A549 (cell line): Measurements from ENCODE around the gene GARIN1A. TPM values are rescaled to one million over a fixed set of nuclear protein-coding genes. Genes with fewer than 3 reads are reported as not detected.
"Not testable (repeated sequence)": the region's sequence is repeated elsewhere in the genome, so short reads cannot be mapped to it uniquely, and the experiment has no call there.

ENCODE experiments used
- ATAC-seq, 2 experiments: fragments of 200-7000 bp in 1 of 2; fragments of >200 bp in 1 of 2; cut with Nextera tagmentation in 1 of 2; cut with Tn5 transposase in 1 of 2; 3 replicates each; pipeline versions ENCODE4 v1.8.0 to v1.9.1; 2018 to 2020; ENCODE audit warnings: mild to moderate bottlenecking in 1 of 2, moderate library complexity in 1 of 2
- CTCF ChIA-PET: fragments of 300-600 bp; sonication (Branson Sonifier 250); formaldehyde crosslinking; extraction: SDS; loops from one replicate; lab custom pipeline; 2021; ENCODE audit warnings: antibody characterized with exemption, inconsistent platforms; lab: Yijun Ruan, JAX
- POLR2A ChIA-PET: fragments of 350-600 bp; formaldehyde crosslinking; extraction: SDS; loops from one replicate; lab custom pipeline; 2021; ENCODE audit warnings: antibody characterized with exemption, inconsistent platforms; lab: Yijun Ruan, JAX
- DNase-seq, 2 experiments: peaks; one replicate each; pipeline versions ENCODE4 v3.0.0 to v3.0.0-alpha.2; 2011 to 2016; ENCODE audit warnings: low read depth in 1 of 2, low spot score in 1 of 2
- FAIRE-seq: peaks from 2 replicates; lab custom pipeline; 2011; peaks lifted over from hg19 to GRCh38; lab: Jason Lieb, UNC
- H3K27ac ChIP-seq, 2 experiments: fragments of >200 bp; sonication (Bioruptor Twin); formaldehyde crosslinking; 3 replicates each; pipeline ENCODE4 v1.5.1; 2016 to 2017
- H3K4me1 ChIP-seq: fragments of >200 bp; sonication (Bioruptor Twin); formaldehyde crosslinking; 3 replicates; pipeline ENCODE4 v1.6.1; 2016
- H3K4me2 ChIP-seq: fragments of >200 bp; sonication (Bioruptor Twin); formaldehyde crosslinking; 3 replicates; pipeline ENCODE4 v1.6.1; 2016
- H3K4me3 ChIP-seq: fragments of >200 bp; sonication (Bioruptor Twin); formaldehyde crosslinking; 3 replicates; pipeline ENCODE4 v1.5.1; 2016
- H3K9me3 ChIP-seq: fragments of >200 bp; sonication (Bioruptor Twin); formaldehyde crosslinking; 3 replicates; pipeline ENCODE4 v1.6.1; 2016
- CBX2 ChIP-seq: fragments of 200-600 bp; sonication (generic); IDR thresholded peaks from 2 replicates; pipeline ENCODE4 v1.6.1; 2016; ENCODE audit warnings: low read depth, mild to moderate bottlenecking, borderline replicate concordance
- E2F6 ChIP-seq: IDR thresholded peaks from 2 replicates; pipeline ENCODE4 v1.6.1; 2012; ENCODE audit warnings: low read depth, borderline replicate concordance
- EHF ChIP-seq: fragments of 250-450 bp; sonication (Bioruptor Pico); IDR thresholded peaks from 2 replicates; pipeline ENCODE4 v1.5.0; 2020; ENCODE audit warnings: mild to moderate bottlenecking
- ELK1 ChIP-seq: fragments of 150-350 bp; IDR thresholded peaks from 2 replicates; pipeline ENCODE4 v1.6.1; 2014; ENCODE audit warnings: low read depth, mild to moderate bottlenecking, low read length
- FOSB ChIP-seq: fragments of 250-450 bp; sonication (Bioruptor Pico); IDR thresholded peaks from 2 replicates; pipeline ENCODE4 v1.5.0; 2020; ENCODE audit warnings: mild to moderate bottlenecking, moderate library complexity
- GATA3 ChIP-seq: IDR thresholded peaks from 2 replicates; pipeline ENCODE4 v1.6.1; 2012; ENCODE audit warnings: borderline replicate concordance
- HOXA7 ChIP-seq: fragments of 250-450 bp; sonication (Bioruptor Pico); IDR thresholded peaks from 2 replicates; pipeline ENCODE4 v1.5.0; 2020; ENCODE audit warnings: mild to moderate bottlenecking, moderate library complexity
- MAX ChIP-seq: IDR thresholded peaks from 2 replicates; pipeline ENCODE4 v1.6.1; 2012
- POLR2AphosphoS2 ChIP-seq: conservative IDR thresholded peaks from 2 replicates; pipeline ENCODE4 v1.6.1; 2012; ENCODE audit warnings: low read length, improper control_type of control experiment, inconsistent platforms
- SMC3 ChIP-seq: fragments of >200 bp; sonication (Bioruptor Twin); formaldehyde crosslinking; IDR thresholded peaks from 3 replicates; pipeline ENCODE4 v1.6.1; 2018; ENCODE audit warnings: inconsistent platforms
- ZNF302 ChIP-seq: fragments of 250-450 bp; sonication (Bioruptor Pico); IDR thresholded peaks from 2 replicates; pipeline ENCODE4 v1.9.0; 2021; ENCODE audit warnings: inconsistent platforms, mild to moderate bottlenecking, moderate library complexity
- ZSCAN20 ChIP-seq: fragments of 250-450 bp; sonication (Bioruptor Pico); IDR thresholded peaks from 2 replicates; pipeline ENCODE4 v1.8.0; 2022; ENCODE audit warnings: mild to moderate bottlenecking, moderate library complexity
- WGBS: methylation state at CpG from one replicate; pipeline ENCODE4 v1.1.6; 2017; ENCODE audit errors: missing lambda C conversion rate; 5-methylcytosine and 5-hydroxymethylcytosine counted together
- polyA plus RNA-seq, 4 experiments: library from polyadenylated mRNA; depleted of rRNA in 3 of 4; stranded (reverse); fragments of >200 nt; fragmentation: RNase III in 1 of 4; extraction: RNeasy Plus Mini Kit Qiagen cat#74134 plus additional on column Dnase treatment in 1 of 4; gene quantifications; 2 replicates in 3 of 4; 3 replicates in 1 of 4; pipeline ENCODE4 v1.2.3, GENCODE V29; 2011 to 2017
- TF ChIP-seq, protein P1 (sequence below): fragments of 450-650 bp; IDR thresholded peaks from 2 replicates; pipeline ENCODE4 v1.6.1; 2014; ENCODE audit warnings: antibody characterized with exemption
- TF ChIP-seq, protein P2 (sequence below): fragments of >200 bp; sonication (Bioruptor Twin); formaldehyde crosslinking; IDR thresholded peaks from 3 replicates; pipeline ENCODE4 v1.6.1; 2016

Gene GARIN1A
- polyA plus RNA-seq, 2 of the 4 experiments (the other 2 are of a cell fraction): 0.30 to 0.37 TPM

GRCh38 chr7:128688492-128688891, 16.4 kb downstream of the GARIN1A start:
- no peaks in the 10 kb centered on the region for H3K4me1 ChIP-seq
- CTCF ChIA-PET: no interaction called here
- ATAC-seq: no peak

GRCh38 chr7:128689161-128689935, 17.3 kb downstream of the GARIN1A start:
- POLR2A ChIA-PET, CTCF ChIA-PET, DNase-seq, H3K4me2 ChIP-seq, H3K4me1 ChIP-seq, H3K9me3 ChIP-seq, FAIRE-seq, ATAC-seq, H3K4me3 ChIP-seq, H3K27ac ChIP-seq: not testable (repeated sequence)
- 86% methylated on average over 6 of the region's 59 CpGs for WGBS

More at GRCh38 chr7:128688492-128688891, 16.4 kb downstream of the GARIN1A start:
- POLR2A ChIA-PET: no interaction called here
- TF ChIP-seq GATA3 (no peak), FOSB (no peak), SMC3 (no peak), HOXA7 (CRISPR knock-in tag) (no peak), CBX2 (no peak), ZNF302 (CRISPR knock-in tag) (no peak), EHF (no peak), POLR2AphosphoS2 (no peak), ZSCAN20 (CRISPR knock-in tag) (no peak)
- TF ChIP-seq, protein P1, sequence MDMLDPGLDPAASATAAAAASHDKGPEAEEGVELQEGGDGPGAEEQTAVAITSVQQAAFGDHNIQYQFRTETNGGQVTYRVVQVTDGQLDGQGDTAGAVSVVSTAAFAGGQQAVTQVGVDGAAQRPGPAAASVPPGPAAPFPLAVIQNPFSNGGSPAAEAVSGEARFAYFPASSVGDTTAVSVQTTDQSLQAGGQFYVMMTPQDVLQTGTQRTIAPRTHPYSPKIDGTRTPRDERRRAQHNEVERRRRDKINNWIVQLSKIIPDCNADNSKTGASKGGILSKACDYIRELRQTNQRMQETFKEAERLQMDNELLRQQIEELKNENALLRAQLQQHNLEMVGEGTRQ: no peak
- TF ChIP-seq, protein P2, sequence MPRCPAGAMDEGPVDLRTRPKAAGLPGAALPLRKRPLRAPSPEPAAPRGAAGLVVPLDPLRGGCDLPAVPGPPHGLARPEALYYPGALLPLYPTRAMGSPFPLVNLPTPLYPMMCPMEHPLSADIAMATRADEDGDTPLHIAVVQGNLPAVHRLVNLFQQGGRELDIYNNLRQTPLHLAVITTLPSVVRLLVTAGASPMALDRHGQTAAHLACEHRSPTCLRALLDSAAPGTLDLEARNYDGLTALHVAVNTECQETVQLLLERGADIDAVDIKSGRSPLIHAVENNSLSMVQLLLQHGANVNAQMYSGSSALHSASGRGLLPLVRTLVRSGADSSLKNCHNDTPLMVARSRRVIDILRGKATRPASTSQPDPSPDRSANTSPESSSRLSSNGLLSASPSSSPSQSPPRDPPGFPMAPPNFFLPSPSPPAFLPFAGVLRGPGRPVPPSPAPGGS: no peak
- 69% methylated on average over 5 of the region's 5 CpGs for WGBS
- no peak overlapping the region for H3K4me3 ChIP-seq
- H3K27ac ChIP-seq: no peak overlapping the region
- no peak overlapping the region for H3K4me2 ChIP-seq
- DNase-seq (no peak), FAIRE-seq (no peak)
- no peaks in the 10 kb centered on the region for H3K9me3 ChIP-seq

DNA sequence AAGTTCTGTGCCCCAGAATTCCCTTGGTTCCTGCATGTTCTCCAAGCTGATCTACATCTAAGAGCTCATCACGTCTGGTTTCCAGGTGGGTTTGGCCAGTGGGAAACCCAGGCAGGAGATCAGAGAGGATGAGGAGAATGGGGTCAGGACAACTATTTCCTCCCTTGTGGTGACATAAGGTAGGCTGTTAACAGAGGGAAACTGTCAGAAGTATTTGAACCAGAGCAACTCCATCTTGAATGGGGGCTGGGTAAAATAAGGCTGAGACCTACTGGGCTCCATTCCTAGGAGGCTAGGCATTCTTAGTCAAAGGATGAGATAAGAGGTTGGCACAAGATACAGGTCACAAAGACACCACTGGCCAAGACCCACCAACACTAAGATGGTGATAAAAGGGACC, 19.1 kb downstream of the GARIN1A start:
- TF ChIP-seq MAX (no peak), E2F6 (no peak)
- TF ChIP-seq, protein P1: no peak
- FAIRE-seq (no peak), DNase-seq (no peak), ATAC-seq (no peak)
- no peaks in the 10 kb centered on the region for H3K9me3 ChIP-seq
- ChIA-PET POLR2A (no interaction called here), CTCF (no interaction called here)
- H3K4me3 ChIP-seq: no peak overlapping the region
- 85% methylated on average over 1 of the region's 1 CpG for WGBS
- H3K27ac ChIP-seq: no peak overlapping the region
- H3K4me2 ChIP-seq: no peak overlapping the region
- no peaks in the 10 kb centered on the region for H3K4me1 ChIP-seq

- no peak overlapping the region for H3K4me3 ChIP-seq
- FAIRE-seq (no peak), DNase-seq (no peak), ATAC-seq (no peak)
- WGBS: 69% methylated on average over 7 of the region's 7 CpGs
- no peaks in the 10 kb centered on the region for H3K4me1 ChIP-seq
- no peak overlapping the region for H3K27ac ChIP-seq
- ChIA-PET CTCF (interaction anchor here (0.6 kb wide), 2 partner anchors 23 to 281 kb away, joined by 3 read pairs; no protein-coding TSS in a partner anchor), POLR2A (no interaction called here)
- no peaks in the 10 kb centered on the region for H3K9me3 ChIP-seq
- no peak overlapping the region for H3K4me2 ChIP-seq
- TF ChIP-seq ELK1: no peak
These were observed 20.7 kb downstream of the GARIN1A start for GRCh38 chr7:128692623-128693270.
